Glomerular endothelial cell (primary cell): ENCODE data around the gene KLF6. TPM values are rescaled to one million over a fixed set of nuclear protein-coding genes. Genes with fewer than 3 reads are reported as not detected.
"Not testable (repeated sequence)": the region's sequence is repeated elsewhere in the genome, so short reads cannot be mapped to it uniquely, and the experiment has no call there.

Experiments used
- DNase-seq: peaks from one replicate; pipeline ENCODE4 v3.0.0-alpha.2; 2011; ENCODE audit warnings: low read depth, low spot score; ENCODE audit errors: extremely low read depth
- total RNA-seq: library from RNA; depleted of rRNA; stranded (reverse); fragments of >200 nt; gene quantifications from 2 replicates; pipeline ENCODE4 v1.2.3, GENCODE V29; 2015

Gene KLF6
- total RNA-seq, 1 donor from 2014 or later = 247 TPM

DNA sequence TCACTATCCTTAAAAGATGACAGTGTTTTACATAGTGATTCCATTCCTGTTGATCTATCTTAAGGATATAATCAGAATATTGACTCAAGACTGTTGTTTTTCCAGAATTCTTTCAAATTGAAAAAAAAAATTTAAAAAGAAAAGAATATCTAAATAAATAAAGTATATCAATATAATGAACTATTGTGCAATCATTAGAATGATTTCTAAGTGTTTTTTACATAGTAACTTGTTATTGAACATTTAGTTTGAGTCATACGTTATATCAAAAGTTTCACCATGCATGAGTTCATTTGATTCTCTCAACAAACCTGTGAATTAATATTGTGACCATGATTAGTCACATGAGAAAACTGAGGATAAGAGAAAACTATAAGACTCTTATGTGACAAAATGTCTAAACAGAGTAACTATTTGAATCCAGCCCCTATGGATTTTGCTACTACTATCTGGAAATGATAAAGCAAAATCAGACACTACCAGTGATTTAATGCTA lies 46.1 kb downstream of the KLF6 start:
- DNase-seq = no peak

DNA sequence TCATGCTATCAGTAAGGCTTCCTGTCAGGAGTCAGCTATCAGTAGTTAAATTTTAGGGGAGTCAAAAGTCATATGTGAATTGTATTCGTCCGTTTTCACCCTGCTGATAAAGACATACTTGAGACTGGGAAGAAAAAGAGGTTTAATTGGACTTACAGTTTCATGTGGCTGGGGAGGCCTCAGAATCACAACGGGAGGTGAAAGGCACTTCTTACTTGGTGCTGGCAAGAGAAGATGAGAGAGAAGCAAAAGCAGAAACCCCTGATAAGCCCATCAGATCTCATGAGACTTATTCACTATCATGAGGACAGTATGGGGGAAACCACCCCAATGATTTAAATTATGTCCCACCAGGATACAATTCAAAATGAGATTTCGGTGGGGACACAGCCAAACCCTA lies 47.1 kb downstream of the KLF6 start:
- DNase-seq = no peak

DNA sequence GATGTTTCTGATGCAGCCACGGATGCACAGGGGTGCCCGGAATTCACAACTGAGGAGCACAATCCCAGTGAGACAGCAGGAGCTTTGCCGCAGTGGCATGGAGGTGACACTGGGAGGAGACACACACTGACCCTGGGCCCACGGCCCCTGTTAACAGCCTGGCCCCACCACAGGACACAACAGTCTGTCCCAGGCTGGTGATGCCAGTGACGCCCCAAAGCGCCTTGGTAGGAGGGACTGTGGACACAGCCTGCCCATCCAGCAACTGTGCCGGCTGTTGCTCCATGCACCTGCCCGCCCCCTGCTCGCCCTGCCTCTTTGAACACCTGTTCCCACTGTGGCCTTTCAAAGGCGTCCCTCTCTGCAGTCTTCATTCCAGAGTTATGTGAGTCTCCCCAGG lies 49.8 kb downstream of the KLF6 start:
- no peak for DNase-seq

DNA sequence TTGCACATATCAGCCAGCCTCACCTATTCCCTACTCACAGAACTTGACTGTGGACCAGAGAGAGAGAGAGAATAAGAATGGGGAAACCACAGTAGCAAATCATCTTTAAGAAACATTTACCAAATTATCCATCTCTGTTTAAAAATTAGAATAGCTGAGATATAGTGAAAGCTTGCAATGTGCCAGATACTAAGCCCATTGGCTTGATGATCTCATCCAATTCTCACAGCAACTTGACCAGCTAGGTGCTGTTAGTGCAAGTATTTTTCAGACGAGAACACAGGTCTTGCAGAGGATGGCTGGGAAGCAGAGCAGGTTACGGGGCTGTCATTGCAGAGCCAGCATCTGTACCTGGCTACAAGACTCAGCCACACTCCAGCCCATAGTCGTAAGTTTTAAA lies 50.9 kb downstream of the KLF6 start:
- DNase-seq = no peak

DNA sequence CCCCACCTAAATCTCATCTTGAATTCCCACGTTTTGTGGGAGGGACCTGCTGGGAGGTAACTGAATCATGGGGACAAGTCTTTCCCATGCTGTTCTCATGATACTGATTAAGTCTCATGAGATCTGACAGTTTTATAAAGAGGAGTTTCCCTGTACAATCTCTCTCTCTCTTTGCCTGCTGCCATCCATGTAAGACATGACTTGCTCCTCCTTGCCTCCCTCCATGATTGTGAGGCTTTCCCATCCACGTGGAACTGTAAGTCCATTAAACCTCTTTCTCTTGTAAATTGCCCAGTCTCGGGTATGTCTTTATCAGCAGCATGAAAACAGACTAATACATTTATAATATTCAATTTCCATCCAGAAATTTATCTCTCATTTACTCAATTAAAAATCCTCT lies 52.8 kb downstream of the KLF6 start:
- DNase-seq = not testable (repeated sequence)

DNA sequence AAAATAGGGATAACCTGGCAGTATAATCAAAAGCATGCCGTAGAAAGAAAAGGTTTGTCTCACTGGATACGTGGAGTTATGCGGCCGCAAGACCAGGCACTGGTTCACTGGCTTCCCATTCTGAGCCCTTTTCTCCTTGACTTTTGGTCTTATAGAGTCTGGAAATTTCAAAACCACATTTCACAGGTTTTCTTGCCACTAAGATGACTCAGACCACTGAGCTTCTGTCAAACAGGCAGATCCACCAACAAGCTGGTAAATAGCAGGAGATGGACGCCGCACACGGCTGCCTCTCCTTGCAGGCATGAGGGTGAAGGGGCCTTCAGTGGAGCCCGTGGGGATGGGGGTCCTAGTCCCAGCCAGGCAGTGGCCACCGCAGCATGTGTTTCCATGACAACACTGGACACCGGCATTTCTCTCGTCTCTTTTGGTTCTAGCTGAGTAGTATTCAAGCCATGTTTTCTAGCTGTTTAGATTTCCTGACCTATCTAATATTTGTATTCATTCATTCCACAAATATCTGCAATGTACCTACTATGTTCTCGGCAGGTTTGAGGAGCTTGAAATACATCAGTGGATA lies 55.5 kb downstream of the KLF6 start:
- DNase-seq = no peak

DNA sequence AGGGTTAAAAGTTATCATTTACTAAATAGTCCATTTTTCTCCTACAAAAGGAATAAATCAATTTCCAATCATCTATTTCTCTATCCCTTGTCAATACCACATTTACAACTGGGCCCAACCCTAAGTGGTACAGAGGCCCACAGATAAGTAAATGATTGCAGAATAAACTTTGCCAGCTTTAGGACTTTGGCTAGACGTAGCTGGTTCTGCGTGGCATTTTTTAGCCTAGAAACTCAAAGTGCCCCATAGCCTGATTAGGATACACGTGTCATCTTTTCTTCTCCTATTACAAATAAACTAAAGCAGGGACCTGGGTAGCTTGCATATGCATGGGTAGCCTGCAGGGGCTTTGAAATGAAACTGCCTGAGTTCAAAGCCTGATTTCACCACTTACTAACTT lies 56.4 kb downstream of the KLF6 start:
- DNase-seq = no peak

DNA sequence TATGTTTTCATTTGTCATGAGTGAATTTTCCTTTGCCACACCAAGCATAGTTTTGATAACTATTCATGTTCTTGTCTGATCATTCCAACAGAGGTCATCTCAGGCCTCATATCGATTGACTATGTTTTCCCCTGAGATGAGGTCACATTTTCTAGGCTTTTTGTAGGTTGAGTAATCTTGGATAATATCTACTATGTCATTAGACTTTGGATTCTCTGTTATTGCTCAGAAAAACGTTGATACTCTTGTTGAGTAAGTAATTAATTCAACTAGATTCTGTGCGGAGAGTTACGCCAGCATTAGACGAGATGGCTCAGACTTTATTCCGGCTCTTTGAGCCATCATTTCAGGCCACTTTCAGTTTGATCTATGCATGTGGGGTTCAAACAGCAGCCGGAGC lies 57.7 kb downstream of the KLF6 start:
- DNase-seq = no peak
